Osteoblast (primary cell): ENCODE results near the gene ARMC10. TPM values are rescaled to one million over a fixed set of nuclear protein-coding genes. Genes with fewer than 3 reads are reported as not detected.
"Not testable (repeated sequence)": the region's sequence is repeated elsewhere in the genome, so short reads cannot be mapped to it uniquely, and the experiment has no call there.

Source experiments
- DNase-seq: peaks from one replicate; pipeline ENCODE4 v3.0.0; 2011; ENCODE audit warnings: low spot score, mixed read lengths; ENCODE audit not compliant: insufficient read length; ENCODE audit errors: missing footprints
- H2AFZ ChIP-seq: 2 replicates; pipeline ENCODE4 v1.6.0; 2011; ENCODE audit warnings: mild to moderate bottlenecking, low read length
- H3K27ac ChIP-seq: 2 replicates; pipeline ENCODE4 v1.5.1; 2011; ENCODE audit warnings: mild to moderate bottlenecking, low read depth, low read length, moderate library complexity
- H3K27me3 ChIP-seq: 2 replicates; pipeline ENCODE4 v1.6.0; 2012; ENCODE audit warnings: mild to moderate bottlenecking, control low read depth, inconsistent platforms, low read length, moderate library complexity; ENCODE audit not compliant: insufficient read depth
- H3K36me3 ChIP-seq: 2 replicates; pipeline ENCODE4 v1.5.1; 2011; ENCODE audit warnings: mild to moderate bottlenecking, low read length, control low read depth, moderate library complexity; ENCODE audit not compliant: insufficient read depth
- H3K4me1 ChIP-seq: 2 replicates; pipeline ENCODE4 v1.5.1; 2011; ENCODE audit warnings: mild to moderate bottlenecking, low read length, control low read depth, moderate library complexity; ENCODE audit not compliant: insufficient read depth
- H3K4me2 ChIP-seq: 2 replicates; pipeline ENCODE4 v1.6.0; 2011; ENCODE audit warnings: mild to moderate bottlenecking, low read length; ENCODE audit not compliant: insufficient read depth
- H3K4me3 ChIP-seq: fragments of 200-600 bp; sonication (generic); 3 replicates; pipeline ENCODE4 v1.5.1; 2012; ENCODE audit warnings: mild to moderate bottlenecking, low read length, inconsistent platforms; ENCODE audit not compliant: insufficient read depth
- H3K79me2 ChIP-seq: 2 replicates; pipeline ENCODE4 v1.6.0; 2012; ENCODE audit warnings: mild to moderate bottlenecking, low read length, control low read depth, inconsistent platforms; ENCODE audit not compliant: insufficient read depth
- H3K9me3 ChIP-seq: 2 replicates; pipeline ENCODE4 v1.5.1; 2011; ENCODE audit warnings: low read depth, low read length, control low read depth
- H4K20me1 ChIP-seq: 2 replicates; pipeline ENCODE4 v1.6.0; 2012; ENCODE audit warnings: mild to moderate bottlenecking, low read length, control low read depth; ENCODE audit not compliant: insufficient read depth
- total RNA-seq: library from RNA; depleted of rRNA; stranded (reverse); fragments of >200 nt; gene quantifications from 2 replicates; pipeline ENCODE4 v1.2.3, GENCODE V29; 2012
- TF ChIP-seq, protein P1 (sequence below): IDR thresholded peaks from 2 replicates; pipeline ENCODE4 v1.5.1; 2011; ENCODE audit warnings: mild to moderate bottlenecking, low read depth, low read length, moderate library complexity; ENCODE audit errors: extremely low read depth

Gene ARMC10
- total RNA-seq, 1 donor = 34.4 TPM

DNA sequence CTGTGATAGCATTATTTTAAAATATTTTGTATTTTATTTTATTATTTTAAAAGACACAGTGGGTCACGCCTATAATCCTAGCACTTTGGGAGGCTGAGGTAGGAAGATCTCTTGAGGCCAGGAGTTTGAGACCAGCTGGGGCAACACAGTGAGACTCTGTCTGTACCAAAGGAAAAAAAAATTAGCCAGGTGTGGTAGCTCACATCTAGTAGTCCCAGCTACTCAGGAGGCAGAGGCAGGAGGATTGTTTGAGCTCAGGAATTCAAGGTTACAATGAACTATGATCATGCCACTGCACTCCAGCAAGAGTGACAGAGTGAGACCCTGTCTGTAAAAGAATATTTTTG is 37.5 kb upstream of the ARMC10 start:
- Histone ChIP-seq H3K79me2 (no peaks in the 10 kb centered on the region), H3K36me3 (no peaks in the 10 kb centered on the region), H4K20me1 (no peaks in the 10 kb centered on the region), H3K4me2 (no peak overlapping the region), H3K4me3 (no peak overlapping the region), H3K27me3 (no peaks in the 10 kb centered on the region), H3K27ac (no peak overlapping the region), H3K9me3 (no peaks in the 10 kb centered on the region), H2AFZ (no peak overlapping the region), H3K4me1 (no peaks in the 10 kb centered on the region)
- TF ChIP-seq, protein P1, sequence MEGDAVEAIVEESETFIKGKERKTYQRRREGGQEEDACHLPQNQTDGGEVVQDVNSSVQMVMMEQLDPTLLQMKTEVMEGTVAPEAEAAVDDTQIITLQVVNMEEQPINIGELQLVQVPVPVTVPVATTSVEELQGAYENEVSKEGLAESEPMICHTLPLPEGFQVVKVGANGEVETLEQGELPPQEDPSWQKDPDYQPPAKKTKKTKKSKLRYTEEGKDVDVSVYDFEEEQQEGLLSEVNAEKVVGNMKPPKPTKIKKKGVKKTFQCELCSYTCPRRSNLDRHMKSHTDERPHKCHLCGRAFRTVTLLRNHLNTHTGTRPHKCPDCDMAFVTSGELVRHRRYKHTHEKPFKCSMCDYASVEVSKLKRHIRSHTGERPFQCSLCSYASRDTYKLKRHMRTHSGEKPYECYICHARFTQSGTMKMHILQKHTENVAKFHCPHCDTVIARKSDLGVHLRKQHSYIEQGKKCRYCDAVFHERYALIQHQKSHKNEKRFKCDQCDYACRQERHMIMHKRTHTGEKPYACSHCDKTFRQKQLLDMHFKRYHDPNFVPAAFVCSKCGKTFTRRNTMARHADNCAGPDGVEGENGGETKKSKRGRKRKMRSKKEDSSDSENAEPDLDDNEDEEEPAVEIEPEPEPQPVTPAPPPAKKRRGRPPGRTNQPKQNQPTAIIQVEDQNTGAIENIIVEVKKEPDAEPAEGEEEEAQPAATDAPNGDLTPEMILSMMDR = no peak
- no peak for DNase-seq

DNA sequence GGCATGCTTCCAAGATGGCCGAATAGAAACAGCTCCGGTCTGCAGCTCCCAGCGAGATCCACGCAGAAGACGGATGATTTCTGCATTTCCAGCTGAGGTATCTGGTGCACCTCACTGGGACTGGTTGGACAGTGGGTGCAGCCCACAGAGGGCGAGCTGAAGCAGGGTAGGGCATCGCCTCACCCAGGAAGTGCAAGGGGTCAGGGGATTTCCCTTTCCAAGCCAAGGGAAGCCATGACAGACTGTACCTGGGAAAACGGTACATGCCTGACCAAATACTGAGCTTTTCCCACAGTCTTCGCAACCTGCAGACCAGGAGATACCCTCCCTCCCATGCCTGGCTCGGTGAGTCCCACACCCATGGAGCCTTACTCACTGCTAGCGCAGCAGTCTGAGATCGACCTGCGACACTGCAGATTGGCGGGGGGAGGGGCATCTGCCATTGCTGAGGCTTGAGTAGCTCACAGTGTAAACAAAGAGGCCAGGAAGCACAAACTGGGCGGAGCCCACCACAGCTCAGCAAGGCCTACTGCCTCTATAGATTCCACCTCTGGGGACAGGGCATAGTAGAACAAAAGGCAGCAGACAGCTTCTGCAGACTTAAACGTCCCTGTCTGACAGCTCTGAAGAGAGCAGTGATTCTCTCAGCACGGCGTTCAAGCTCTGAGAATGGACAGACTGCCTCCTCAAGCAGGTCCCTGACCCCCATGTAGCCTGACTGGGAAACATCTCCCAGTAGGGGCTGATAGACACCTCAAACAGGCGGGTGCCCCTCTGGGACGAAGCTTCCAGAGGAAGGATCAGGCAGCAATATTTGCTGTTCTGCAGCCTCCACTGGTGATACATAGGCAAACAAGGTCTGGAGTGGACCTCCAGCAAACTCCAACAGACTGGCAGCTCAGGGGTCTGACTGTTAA is 36.9 kb upstream of the ARMC10 start:
- H3K27me3 ChIP-seq, H3K4me3 ChIP-seq, H2AFZ ChIP-seq, H3K4me1 ChIP-seq, H3K79me2 ChIP-seq, H3K9me3 ChIP-seq, H3K36me3 ChIP-seq, H3K4me2 ChIP-seq, DNase-seq, H3K27ac ChIP-seq, H4K20me1 ChIP-seq: not testable (repeated sequence)

DNA sequence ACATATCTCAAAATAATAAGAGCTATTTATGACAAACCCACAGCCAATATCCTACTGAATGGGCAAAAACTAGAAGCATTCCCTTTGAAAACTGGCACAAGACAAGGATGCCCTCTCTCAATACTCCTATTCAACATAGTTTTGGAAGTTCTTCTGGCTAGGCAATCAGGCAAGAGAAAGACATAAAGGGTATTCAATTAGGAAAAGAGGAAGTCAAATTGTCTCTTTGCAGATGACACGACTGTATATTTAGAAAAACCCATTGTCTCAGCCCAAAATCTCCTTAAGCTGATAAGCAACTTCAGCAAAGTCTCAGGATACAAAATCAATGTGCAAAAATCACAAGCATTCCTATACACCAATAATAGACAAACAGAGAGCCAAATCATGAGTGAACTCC is 33.1 kb upstream of the ARMC10 start:
- not testable (repeated sequence) for H2AFZ ChIP-seq

DNA sequence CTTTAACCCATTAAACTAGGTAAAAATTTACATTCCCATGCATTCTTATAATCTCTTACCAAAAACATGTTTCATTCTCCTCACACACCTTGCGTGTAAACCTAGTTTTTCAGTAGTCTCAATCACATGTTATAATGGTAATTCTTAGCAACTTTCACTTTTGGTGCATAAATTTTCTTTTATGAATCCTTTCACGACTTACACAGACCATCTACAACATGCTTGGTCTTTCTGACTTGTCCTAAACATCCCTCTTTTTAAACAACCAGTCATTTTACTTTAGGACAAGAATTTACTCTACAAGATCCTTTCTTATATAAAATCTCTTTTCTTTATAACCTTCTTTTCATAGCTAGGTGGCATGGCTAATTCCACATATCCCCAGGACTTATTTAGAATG is 26.1 kb upstream of the ARMC10 start:
- Histone ChIP-seq H3K9me3 (peaks cover 3% of the 10 kb centered on the region), H3K36me3 (no peaks in the 10 kb centered on the region), H3K4me1 (no peaks in the 10 kb centered on the region), H3K4me3 (no peak overlapping the region), H3K27me3 (no peaks in the 10 kb centered on the region), H3K27ac (no peak overlapping the region), H3K4me2 (no peak overlapping the region), H4K20me1 (no peaks in the 10 kb centered on the region), H3K79me2 (no peaks in the 10 kb centered on the region), H2AFZ (no peak overlapping the region)
- TF ChIP-seq, protein P1 = no peak
- no peak for DNase-seq

More for the DNA sequence above, 33.1 kb upstream of the ARMC10 start:
- H3K4me1 ChIP-seq, H3K79me2 ChIP-seq, H3K27me3 ChIP-seq, H3K4me2 ChIP-seq, DNase-seq, H3K36me3 ChIP-seq, H3K27ac ChIP-seq, H3K9me3 ChIP-seq, H4K20me1 ChIP-seq, H3K4me3 ChIP-seq: not testable (repeated sequence)

DNA sequence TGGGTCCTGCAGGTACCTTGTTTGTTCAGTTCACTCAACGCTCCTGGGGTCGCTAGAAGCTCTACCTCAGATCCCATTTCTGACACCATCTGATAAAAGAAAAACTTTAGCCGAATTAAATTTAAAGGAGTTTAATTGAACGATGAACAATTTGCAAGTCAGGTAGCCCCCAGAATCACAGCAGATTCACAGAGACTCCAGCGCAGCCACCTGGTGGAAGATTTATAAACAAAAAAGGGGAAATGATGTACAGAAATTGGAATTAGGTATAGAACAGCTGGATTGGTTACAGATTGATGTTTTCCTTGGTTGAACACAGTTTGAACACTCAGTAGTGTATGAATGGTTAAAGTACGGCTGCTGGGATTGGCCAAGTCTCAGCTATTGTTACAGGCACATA is 23.4 kb upstream of the ARMC10 start:
- no peaks in the 10 kb centered on the region for H3K27me3 ChIP-seq
- H2AFZ ChIP-seq = no peak overlapping the region
- H4K20me1 ChIP-seq = no peaks in the 10 kb centered on the region
- no peak overlapping the region for H3K4me2 ChIP-seq
- H3K36me3 ChIP-seq = no peaks in the 10 kb centered on the region
- H3K79me2 ChIP-seq = no peaks in the 10 kb centered on the region
- DNase-seq = no peak
- peaks cover 3% of the 10 kb centered on the region for H3K9me3 ChIP-seq
- H3K4me1 ChIP-seq = no peaks in the 10 kb centered on the region
- no peak overlapping the region for H3K27ac ChIP-seq
- H3K4me3 ChIP-seq = no peak overlapping the region
- TF ChIP-seq, protein P1 = no peak

DNA sequence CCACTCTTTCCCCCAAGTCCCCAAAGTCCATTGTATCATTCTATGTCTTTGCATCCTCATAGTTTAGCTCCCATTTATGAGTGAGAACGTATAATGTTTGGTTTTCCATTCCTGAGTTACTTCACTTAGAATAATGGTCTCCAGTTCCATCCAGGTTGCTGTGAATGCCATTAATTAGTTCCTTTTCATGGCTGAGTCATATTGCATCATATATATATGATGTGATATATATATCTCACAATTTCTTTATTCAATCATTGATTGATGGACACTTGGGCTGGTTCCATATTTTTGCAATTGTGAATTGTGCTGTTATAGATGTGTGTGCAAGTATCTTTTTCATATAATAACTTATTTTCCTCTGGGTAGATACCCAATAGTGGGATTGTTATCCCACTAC is 18.9 kb upstream of the ARMC10 start:
- not testable (repeated sequence) for H3K36me3 ChIP-seq, H2AFZ ChIP-seq, H3K4me3 ChIP-seq, DNase-seq, H3K79me2 ChIP-seq, H3K27ac ChIP-seq, H3K4me2 ChIP-seq, H4K20me1 ChIP-seq, H3K9me3 ChIP-seq, H3K27me3 ChIP-seq, H3K4me1 ChIP-seq
